Dendritic cell treated with granulocyte-macrophage colony-stimulating factor and Interleukin-4, amounts not matched to agents 40 ng/mL and 50 ng/mL, for 4 days (primary cell): Measurements from ENCODE around the gene TBC1D5.
"Not testable (repeated sequence)": the region's sequence is repeated elsewhere in the genome, so short reads cannot be mapped to it uniquely, and the experiment has no call there.

Experiments
- H3K27ac Mint-ChIP-seq: one replicate; pipeline ENCODE4 v1.8.0; 2022; ENCODE audit warnings: mild to moderate bottlenecking, mixed read lengths
- H3K27me3 Mint-ChIP-seq: one replicate; pipeline ENCODE4 v1.8.0; 2022; ENCODE audit warnings: mild to moderate bottlenecking, mixed read lengths
- H3K36me3 Mint-ChIP-seq: one replicate; pipeline ENCODE4 v1.8.0; 2022; ENCODE audit warnings: low read depth, mixed read lengths
- H3K4me1 Mint-ChIP-seq: one replicate; pipeline ENCODE4 v1.8.0; 2022; ENCODE audit warnings: low read depth, mixed read lengths
- H3K4me3 Mint-ChIP-seq: one replicate; pipeline ENCODE4 v1.8.0; 2022; ENCODE audit warnings: mild to moderate bottlenecking, moderate library complexity, mixed read lengths
- H3K9me3 Mint-ChIP-seq: one replicate; pipeline ENCODE4 v1.8.0; 2022; ENCODE audit warnings: mixed read lengths
- intact Hi-C: fragments of 100-400 bp; cut with micrococcal nuclease; formaldehyde crosslinking; loops from one replicate; pipeline ENCODE4 v1.15.0; 2022

TBC1D5 gene

DNA sequence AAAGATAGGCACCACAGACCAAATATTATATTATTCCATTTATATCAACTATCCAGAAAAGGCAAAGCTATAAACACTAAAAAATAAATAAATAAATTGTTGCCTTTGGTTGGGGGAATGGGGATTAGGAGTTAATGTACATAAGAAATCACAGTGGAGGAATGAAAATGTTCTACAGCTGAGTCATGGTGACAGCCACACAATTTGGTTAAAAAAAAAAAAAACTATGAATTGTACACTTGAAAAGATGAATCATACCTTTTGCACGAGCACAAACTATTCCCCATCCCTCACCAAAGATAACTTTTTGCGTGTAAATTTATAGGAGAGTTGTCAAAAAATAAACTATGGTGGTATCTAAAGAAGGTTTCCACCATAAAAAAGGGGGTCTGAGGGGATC is 103.2 kb downstream of the TBC1D5 start:
- Mint-ChIP-seq H3K9me3 (no peaks in the 10 kb centered on the region), H3K27ac (no peak overlapping the region), H3K4me3 (no peak overlapping the region), H3K27me3 (no peaks in the 10 kb centered on the region), H3K36me3 (peaks cover 3% of the 10 kb centered on the region), H3K4me1 (peaks cover 21% of the 10 kb centered on the region)
- intact Hi-C loops = no loop called here

DNA sequence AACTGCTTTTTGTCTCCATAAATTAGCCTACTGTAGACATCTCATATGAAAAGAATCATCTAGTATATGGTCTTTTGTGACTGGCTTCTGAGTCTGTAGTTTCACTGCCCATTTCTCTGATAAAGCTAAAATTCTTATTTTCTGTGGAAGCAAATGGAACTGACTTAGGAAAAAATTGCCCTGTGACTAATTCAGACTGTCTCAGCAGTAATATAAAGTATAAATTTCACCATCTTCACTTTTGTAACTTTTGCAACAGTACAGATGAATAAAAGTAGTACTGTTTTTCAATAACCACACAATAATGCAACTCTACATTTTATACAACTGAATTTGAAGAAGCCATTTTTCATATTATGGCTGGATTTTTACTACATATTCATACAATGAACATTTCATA is 104.1 kb downstream of the TBC1D5 start:
- no peak overlapping the region for H3K27ac Mint-ChIP-seq
- intact Hi-C loops = no loop called here

DNA sequence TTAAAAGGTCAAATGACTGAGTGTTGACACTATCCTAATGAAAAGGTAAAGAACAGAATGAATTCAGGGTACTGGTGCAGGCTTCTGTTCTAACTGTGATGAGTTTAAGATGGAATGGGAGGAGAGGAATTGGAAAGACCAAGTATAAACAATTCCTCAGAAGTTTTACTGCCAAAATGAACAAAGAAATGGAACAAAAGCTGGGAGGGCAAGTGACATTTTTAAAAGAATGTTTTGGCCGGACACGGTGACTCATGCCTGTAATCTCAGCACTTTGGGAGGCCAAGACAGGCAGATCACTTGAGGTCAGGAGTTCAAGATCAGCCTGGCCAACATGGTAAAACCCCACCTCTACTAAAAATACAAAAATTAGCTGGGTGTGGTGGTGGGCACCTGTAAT is 106.8 kb downstream of the TBC1D5 start:
- H3K27ac Mint-ChIP-seq, intact Hi-C loops: not testable (repeated sequence)

More for the DNA sequence above, 104.1 kb downstream of the TBC1D5 start:
- Mint-ChIP-seq H3K4me3 (no peak overlapping the region), H3K36me3 (peaks cover 6% of the 10 kb centered on the region), H3K4me1 (peaks cover 21% of the 10 kb centered on the region), H3K9me3 (no peaks in the 10 kb centered on the region), H3K27me3 (no peaks in the 10 kb centered on the region)

DNA sequence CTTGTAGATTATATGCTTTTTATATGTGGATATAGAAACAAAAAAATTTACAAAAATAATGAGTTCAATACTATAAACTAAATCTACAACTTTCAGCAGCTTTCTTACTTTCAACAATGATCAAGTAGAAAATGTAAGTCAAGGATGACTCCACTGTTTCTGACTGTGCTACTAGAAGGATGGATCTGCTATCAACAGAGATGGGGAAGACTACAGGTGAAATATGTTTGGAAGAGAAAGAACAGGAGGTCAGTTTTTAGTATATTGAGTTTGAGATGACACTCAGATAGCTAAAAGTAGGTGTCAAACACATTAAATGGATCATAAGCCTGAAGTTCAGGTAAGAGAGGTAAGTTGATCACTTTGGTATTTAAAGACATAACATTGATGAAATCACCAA is 107.5 kb downstream of the TBC1D5 start:
- Mint-ChIP-seq H3K36me3 (peaks cover 6% of the 10 kb centered on the region), H3K9me3 (no peaks in the 10 kb centered on the region), H3K4me1 (peaks cover 42% of the 10 kb centered on the region), H3K27me3 (no peaks in the 10 kb centered on the region), H3K4me3 (no peak overlapping the region), H3K27ac (no peak overlapping the region)
- intact Hi-C loops = no loop called here

More for the DNA sequence above, 106.8 kb downstream of the TBC1D5 start:
- H3K36me3 Mint-ChIP-seq, H3K27me3 Mint-ChIP-seq, H3K9me3 Mint-ChIP-seq, H3K4me3 Mint-ChIP-seq: not testable (repeated sequence)
- H3K4me1 Mint-ChIP-seq = peaks cover 35% of the 10 kb centered on the region

DNA sequence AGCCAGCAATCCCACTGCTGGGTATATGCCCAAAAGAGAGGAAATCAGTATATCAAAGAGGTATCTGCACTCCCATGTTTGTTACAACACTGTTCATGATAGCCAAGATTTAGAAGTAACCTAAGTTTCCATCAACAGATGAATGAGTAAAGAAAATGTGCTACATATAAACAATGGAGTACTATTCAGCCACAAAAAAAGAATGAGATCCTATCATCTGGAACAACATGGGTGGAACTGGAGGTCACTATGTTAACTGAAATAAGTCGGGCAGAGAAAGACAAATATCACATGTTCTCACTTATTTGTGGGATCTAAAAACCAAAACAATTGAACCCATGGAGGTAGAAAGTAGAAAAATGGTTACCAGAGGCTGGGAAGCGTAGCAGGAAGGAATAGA is 108.2 kb downstream of the TBC1D5 start:
- Mint-ChIP-seq H3K4me1 (peaks cover 38% of the 10 kb centered on the region), H3K27me3 (no peaks in the 10 kb centered on the region), H3K36me3 (peaks cover 6% of the 10 kb centered on the region), H3K4me3 (no peak overlapping the region), H3K27ac (peak overlapping the region; percentile 2), H3K9me3 (no peaks in the 10 kb centered on the region)
- intact Hi-C loops = no loop called here

DNA sequence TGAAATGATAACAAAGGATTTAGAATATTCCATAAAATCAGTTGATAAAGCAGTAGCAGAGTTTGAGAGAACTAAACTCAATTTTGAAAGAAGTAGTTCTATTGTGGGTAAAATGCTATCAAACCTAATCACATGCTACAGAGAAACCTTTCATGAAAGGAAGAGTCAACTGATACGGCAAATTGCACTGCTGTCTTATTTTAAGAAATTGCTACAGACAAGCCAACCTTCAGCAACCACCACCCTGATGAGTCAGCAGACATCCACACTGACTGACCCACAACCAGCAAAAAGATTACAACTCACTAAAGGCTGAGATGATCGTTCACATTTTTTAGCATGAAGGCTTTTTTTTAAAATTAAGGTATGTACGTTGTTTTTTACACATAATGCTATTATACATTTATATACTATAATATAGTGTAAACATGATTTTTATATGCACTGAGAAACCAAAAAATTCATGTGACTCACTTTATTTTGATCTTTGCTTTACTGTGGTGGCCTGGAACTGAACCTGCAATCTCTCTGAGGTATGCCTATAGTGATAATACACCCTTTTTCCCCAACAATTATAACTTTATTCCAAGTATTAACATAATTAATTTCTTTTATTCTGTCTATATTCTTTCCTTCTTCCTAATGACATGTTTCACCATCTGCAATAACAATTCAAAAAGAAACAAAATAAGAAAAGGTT is 109.9 kb downstream of the TBC1D5 start:
- Mint-ChIP-seq H3K9me3 (no peaks in the 10 kb centered on the region), H3K27me3 (no peaks in the 10 kb centered on the region), H3K4me1 (peaks cover 32% of the 10 kb centered on the region), H3K4me3 (no peak overlapping the region), H3K36me3 (peaks cover 6% of the 10 kb centered on the region), H3K27ac (peak overlapping the region; percentile 33)
- intact Hi-C loops = no loop called here

DNA sequence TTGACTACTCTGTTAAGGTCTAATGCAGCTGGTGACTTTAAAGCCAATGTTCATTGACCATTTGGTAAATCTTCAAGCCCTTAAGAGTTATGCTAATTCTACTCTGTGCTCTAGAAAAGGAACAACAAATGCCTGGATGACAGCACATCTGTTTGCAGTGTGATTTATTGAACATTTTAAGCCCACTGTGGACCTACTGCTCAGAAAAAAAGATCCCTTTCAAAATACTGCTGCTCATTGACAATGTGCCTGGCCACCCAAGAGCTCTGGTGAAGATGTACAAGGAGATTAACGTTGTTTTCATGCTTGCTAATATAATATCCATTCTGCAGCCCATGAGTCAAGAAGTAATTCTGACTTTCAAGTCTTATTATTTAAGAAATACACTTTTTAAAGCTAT is 110.8 kb downstream of the TBC1D5 start:
- Mint-ChIP-seq H3K27me3 (no peaks in the 10 kb centered on the region), H3K36me3 (peaks cover 6% of the 10 kb centered on the region), H3K27ac (no peak overlapping the region), H3K4me3 (no peak overlapping the region), H3K9me3 (no peaks in the 10 kb centered on the region), H3K4me1 (peaks cover 41% of the 10 kb centered on the region)
- intact Hi-C loops = no loop called here

DNA sequence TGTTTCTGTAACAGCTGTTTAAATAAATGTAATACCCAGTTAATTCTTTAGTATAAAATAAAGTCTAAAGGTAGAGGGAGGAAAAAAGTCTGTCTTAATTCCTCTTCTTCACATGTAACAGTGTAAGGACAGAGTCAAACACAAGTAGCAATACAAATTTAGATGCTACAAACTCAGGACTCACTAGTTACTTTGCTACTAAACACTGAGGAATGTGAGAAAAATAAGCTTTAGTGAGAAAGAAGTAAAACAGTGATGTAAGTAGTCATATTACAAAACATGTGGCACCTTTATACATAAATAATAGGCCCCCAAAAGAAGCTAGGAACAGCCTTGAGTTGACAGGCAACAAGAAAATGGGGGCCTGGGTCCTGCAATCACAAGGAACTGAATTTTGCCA is 113.0 kb downstream of the TBC1D5 start:
- Mint-ChIP-seq H3K27me3 (no peaks in the 10 kb centered on the region), H3K9me3 (no peaks in the 10 kb centered on the region), H3K4me1 (peaks cover 45% of the 10 kb centered on the region), H3K27ac (no peak overlapping the region), H3K36me3 (peaks cover 4% of the 10 kb centered on the region), H3K4me3 (no peak overlapping the region)
- intact Hi-C loops = no loop called here

DNA sequence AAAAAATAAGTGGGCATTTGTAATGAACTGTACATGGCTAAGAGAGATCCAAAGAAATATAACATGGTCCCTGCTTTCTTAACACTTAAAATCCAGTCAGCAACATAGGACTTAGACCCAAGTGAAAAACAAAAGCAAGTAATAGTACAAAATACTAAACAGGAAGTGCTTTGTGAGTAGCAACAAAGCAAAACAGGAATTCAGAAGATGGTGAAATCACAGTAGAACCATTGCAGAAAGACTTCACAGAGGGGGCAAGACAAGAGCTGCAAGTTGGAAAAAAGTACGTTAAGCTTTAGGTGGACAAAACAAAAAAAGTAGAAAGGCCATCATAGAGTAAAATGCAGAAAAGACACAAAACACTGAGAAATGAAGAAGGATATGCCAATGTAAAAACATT is 116.0 kb downstream of the TBC1D5 start:
- Mint-ChIP-seq H3K9me3 (no peaks in the 10 kb centered on the region), H3K36me3 (peaks cover 21% of the 10 kb centered on the region), H3K4me3 (peak overlapping the region; percentile 60)

DNA sequence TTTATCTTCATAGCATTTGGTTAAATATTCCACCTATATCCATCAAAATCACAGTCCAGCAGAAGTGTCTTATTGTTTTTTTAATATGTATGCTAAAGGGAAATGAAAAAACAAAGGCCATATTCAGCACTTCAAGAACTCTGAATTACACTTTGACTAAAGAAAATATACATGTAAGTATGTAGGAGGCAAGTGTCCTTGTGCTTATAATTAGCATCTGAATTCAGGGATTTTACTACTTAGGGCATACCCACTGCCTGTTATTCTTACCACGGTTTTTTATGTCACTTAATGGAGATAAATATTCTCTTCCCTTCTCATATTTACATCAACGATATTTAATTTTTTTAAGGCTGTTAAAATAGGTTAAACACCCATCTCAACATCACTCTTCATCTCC is 117.3 kb downstream of the TBC1D5 start:
- Mint-ChIP-seq H3K4me1 (peaks cover 25% of the 10 kb centered on the region), H3K27ac (no peak overlapping the region), H3K9me3 (no peaks in the 10 kb centered on the region), H3K36me3 (peaks cover 28% of the 10 kb centered on the region), H3K27me3 (no peaks in the 10 kb centered on the region), H3K4me3 (no peak overlapping the region)
- intact Hi-C loops = no loop called here

More for the DNA sequence above, 116.0 kb downstream of the TBC1D5 start:
- intact Hi-C loops = no loop called here
- H3K4me1 Mint-ChIP-seq = peaks cover 31% of the 10 kb centered on the region
- peak overlapping the region; percentile 57 for H3K27ac Mint-ChIP-seq
- H3K27me3 Mint-ChIP-seq = no peaks in the 10 kb centered on the region

DNA sequence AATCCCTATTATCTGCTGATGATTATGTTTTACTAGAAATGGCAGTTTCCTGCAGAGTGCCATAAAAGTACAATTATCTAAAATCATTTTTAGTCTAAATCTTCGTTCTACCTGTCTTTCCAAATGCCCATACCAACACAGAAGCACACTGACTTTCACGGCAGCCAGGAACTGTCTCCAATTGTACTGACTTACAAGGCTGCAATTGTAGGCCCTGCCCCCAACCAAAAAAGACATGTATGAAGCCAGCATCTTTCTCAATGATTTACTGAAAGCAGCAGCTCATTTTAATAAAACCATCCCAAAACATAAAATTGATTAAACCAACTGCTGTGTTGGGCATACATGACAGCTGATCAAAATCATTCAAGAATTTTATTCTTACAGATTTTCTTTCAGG is 119.0 kb downstream of the TBC1D5 start:
- intact Hi-C loops = no loop called here
- Mint-ChIP-seq H3K9me3 (no peaks in the 10 kb centered on the region), H3K4me1 (peaks cover 19% of the 10 kb centered on the region), H3K27ac (no peak overlapping the region), H3K27me3 (no peaks in the 10 kb centered on the region), H3K4me3 (no peak overlapping the region), H3K36me3 (peaks cover 37% of the 10 kb centered on the region)

DNA sequence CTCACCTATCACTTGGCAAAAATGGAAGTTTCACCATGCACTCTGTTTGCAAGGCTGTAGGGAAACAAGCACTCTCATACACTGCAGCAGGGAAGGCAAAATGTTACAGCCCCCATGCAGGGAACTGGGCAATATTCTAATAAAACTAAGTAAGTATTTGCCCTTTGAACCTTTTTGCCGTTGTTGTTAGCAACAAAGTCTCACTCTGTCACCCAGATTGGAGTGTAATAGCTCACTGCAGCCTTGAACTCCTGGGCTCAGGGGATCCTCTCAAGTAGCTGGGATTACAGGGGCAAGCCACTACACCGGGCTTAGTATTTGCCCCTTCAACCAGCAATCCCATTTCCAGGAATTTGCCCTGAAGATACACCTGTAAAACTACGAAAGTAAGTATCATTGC is 122.5 kb downstream of the TBC1D5 start:
- peaks cover 51% of the 10 kb centered on the region for H3K36me3 Mint-ChIP-seq
- H3K27me3 Mint-ChIP-seq = no peaks in the 10 kb centered on the region
- no peak overlapping the region for H3K27ac Mint-ChIP-seq
- H3K9me3 Mint-ChIP-seq = peaks cover 27% of the 10 kb centered on the region
- intact Hi-C loops = no loop called here
- no peaks in the 10 kb centered on the region for H3K4me1 Mint-ChIP-seq
- H3K4me3 Mint-ChIP-seq = no peak overlapping the region

DNA sequence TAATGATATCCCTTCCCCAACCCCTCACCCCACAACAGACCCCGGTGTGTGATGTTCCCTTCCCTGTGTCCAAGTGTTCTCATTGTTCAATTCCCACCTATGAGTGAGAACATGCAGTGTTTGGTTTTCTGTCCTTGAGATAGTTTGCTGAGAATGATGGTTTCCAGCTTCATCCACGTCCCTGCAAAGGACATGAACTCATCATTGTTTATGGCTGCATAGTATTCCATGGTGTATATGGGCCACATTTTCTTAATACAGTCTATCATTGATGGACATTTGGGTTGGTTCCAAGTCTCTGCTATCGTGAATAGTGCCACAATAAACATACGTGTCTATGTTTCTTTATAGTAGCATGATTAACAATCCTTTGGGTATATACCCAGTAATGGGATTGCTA is 129.4 kb downstream of the TBC1D5 start:
- Mint-ChIP-seq H3K36me3 (peaks cover 25% of the 10 kb centered on the region), H3K9me3 (peaks cover 40% of the 10 kb centered on the region)
- intact Hi-C loops, H3K27me3 Mint-ChIP-seq, H3K27ac Mint-ChIP-seq, H3K4me3 Mint-ChIP-seq, H3K4me1 Mint-ChIP-seq: not testable (repeated sequence)

DNA sequence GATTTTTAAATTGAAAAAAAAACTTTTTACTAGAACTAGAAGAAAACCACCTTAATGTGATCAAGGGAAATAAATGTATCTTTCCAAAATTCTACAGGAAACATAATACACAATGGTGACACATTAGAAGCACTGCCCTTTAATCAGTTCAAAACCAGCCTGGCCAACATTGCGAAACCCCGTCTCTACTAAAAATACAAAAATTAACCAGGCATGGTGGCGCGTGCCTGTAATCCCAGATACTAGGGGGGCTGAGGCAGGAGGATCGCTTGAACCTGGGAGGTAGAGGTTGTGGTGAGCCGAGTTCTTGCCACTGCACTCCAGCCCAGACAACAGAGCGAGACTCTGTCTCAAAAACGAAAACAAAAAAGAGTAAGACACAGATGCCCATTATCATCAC is 134.5 kb downstream of the TBC1D5 start:
- no peak overlapping the region for H3K4me3 Mint-ChIP-seq
- no peaks in the 10 kb centered on the region for H3K4me1 Mint-ChIP-seq
- H3K27ac Mint-ChIP-seq = no peak overlapping the region
- peaks cover 35% of the 10 kb centered on the region for H3K36me3 Mint-ChIP-seq
- no peaks in the 10 kb centered on the region for H3K27me3 Mint-ChIP-seq
- intact Hi-C loops = no loop called here
- H3K9me3 Mint-ChIP-seq = peaks cover 19% of the 10 kb centered on the region

DNA sequence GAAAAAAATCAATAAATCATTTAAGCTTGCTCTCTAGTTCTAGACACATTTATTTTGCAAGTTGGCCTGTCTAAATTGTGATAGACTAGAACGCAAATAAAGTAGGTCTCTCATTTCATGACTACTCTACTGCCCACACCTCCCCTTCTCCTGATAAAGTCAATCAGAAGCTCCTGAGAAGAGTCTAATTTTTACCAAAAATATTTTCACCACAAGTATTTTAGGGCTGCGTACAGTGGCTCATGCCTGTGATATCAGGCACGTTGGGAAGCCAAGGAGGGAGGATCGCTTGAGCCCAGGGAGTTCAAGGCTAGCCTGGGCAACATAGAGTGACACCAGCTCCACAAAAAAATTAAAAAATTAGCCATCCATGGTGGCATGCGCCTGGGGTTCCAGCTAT is 136.5 kb downstream of the TBC1D5 start:
- Mint-ChIP-seq H3K9me3 (peaks cover 19% of the 10 kb centered on the region), H3K4me1 (no peaks in the 10 kb centered on the region), H3K4me3 (no peak overlapping the region), H3K36me3 (peaks cover 39% of the 10 kb centered on the region), H3K27ac (no peak overlapping the region), H3K27me3 (no peaks in the 10 kb centered on the region)
- intact Hi-C loops = no loop called here
